SIG-M5 treated with dmso at 0.1 percent for 504 hours (cell line): ENCODE results near the gene FIGN.

Experiments
- DNase-seq: peaks from one replicate; lab custom pipeline; 2025; ENCODE audit not compliant: unreplicated experiment; lab: John Stamatoyannopoulos, UW

The FIGN gene

DNA sequence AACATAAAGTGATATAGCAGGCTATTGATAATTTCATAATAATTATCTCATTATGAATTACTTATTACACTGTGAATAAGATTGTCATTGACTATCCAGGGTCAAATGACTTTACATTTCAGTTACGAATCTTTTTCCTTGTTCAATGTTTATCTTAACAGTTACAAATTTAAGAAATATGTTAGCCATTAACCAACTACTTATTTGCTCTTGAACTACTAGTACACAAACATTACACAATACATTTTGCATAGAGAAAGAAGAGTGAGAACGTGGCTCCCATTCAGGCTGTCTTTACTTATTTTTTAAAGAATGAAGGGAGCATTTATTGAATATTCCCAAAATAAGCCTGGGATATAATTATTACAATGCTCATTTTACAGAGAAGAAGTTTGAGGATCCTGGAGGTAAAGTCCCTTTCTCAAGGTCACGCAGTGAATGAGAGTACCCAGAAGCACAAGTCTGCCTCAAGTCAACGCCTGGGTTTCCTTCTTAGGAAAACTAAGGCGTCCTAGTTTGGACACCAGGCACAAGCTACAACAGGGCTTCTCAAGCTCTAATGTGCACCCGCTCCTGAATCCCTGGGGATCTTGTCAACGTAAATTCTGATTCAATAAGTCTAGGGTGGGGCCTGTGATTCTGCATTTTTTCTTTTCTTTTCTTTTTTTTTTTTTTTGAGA is 164.2 kb downstream of the FIGN start:
- no peak for DNase-seq

- no peak for DNase-seq
Measured at GRCh38 chr2:163570391-163570790, 165.4 kb downstream of the FIGN start.

DNA sequence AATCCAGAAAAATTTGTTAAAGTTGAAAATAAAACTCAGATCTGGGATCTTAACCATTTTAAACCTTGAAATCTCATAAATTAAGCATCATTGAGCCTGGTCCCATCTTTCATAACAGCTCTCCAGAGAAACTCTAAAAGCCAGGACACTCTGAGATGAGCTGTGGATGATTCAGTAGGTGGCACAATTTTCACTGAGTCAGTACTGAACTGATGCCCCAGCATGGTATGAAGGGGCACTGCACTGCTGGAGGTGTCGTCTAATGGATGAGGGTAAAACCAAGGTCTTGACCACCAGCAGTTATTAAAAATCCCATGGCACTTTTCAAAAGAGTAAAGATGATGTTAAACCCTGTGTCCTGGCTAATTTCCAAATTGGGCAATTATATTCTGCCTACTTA is 170.6 kb downstream of the FIGN start:
- DNase-seq = no peak

DNA sequence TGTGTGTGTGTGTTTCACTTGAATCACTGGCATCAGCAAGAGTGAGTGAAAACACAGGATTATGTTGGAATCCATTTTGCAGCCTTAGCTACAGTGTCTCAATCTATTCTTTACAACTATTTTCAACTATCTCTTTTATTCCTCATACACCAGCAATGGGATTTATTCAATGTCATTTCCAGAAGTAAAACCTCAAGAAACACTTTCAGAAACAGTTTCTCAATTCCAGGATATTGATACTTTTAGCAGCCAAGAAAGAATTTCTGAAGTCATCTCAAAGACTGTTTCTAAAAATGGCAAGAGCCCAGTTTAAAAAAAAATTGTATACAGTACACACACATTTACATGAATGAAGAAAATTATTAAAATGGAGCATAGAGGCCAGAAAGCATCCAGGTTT is 171.6 kb downstream of the FIGN start:
- no peak for DNase-seq

DNA sequence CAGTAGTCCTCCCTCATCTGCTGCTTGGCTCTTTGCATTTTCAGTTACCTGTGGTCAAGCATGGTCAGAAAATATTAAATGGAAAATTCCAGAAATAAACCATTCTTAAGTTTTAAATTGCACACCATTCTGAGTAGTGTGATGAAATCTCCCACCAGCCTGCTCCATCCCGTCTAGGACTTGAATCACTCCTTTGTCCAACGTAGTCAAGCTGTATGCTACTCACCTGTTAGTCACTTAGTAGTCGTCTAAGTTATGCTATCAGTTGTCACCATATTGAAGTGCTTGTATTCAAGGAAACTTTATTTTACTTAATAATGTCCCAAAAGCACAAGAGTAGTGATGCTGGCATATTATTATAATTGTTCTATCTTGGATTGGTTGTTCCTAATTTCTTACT is 172.5 kb downstream of the FIGN start:
- no peak for DNase-seq

DNA sequence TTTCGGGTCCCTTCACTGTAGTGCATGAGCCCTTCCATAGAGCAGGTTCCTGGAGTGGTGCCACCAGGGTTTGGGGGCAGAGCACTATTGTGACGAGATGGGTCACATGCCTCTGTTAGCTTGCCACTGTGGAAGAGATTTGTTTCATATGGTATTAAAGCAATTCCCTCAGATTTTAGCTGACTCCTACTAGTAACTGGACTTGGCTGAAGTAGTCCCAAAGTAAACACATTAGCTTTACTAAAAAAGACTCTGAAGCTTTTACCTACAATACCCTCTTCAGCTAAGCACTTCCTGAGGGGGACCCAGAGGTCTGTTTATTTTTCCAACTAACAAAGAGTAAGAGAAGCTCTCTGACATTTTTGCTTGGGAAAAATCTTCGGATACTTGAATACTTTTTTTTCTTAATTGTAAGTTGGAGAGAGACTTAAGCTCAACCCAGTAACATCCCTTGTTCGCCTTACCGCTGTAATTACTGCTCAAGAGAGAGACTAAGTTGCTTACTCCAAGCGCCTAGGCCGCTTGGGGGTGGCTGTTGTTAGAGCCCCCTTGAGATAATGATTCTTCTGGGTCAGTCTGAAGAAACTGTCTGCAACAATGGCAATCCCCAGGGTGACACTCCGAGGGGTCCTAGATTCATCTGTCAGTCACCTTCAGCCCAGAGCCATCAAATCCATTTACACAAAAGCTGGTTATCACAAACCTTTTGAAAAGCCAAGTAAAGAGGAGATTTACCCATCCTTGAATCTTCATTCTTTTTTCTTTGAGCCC is 177.4 kb downstream of the FIGN start:
- DNase-seq = no peak

DNA sequence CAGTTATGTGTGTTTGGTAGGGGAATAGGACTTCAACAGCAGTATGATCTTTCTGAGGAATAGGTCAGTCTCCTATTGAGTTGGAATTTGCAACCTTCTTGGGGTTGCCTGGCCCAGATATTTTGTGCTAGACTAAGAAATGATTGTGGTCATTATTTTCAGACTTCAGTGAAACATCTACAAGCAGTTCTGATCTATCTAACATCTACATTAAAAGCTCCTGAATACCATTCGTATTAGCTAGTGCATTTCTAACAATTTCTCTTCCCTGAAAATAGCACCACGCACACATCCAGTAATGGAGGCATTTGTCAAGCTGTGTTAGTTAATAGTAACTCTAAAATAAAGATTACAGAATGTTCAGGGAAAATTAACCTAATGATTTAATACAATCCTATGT is 179.3 kb downstream of the FIGN start:
- no peak for DNase-seq

DNA sequence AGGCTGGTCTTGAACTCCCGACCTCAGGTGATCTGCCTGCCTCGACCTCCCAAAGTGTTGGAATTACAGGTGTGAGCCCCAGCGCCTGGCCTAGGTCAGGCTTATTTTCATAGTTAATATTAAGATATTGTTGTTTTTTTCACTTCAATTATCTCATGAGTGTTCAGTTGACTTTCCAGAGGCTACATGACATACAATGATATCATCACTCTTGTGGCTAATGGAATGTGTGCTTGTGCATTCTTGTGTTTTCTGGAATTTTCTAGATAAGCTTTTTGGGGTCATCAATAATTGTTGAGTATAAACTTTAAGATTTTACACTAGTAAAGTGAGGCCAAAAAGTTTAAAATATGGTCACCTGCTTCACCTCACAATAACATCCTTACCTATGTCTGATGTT is 180.9 kb downstream of the FIGN start:
- DNase-seq = no peak

- no peak for DNase-seq
Measured at GRCh38 chr2:163553601-163554000, 182.2 kb downstream of the FIGN start.

GRCh38 chr2:163552758-163553157 is 183.1 kb downstream of the FIGN start:
- DNase-seq = no peak

DNA sequence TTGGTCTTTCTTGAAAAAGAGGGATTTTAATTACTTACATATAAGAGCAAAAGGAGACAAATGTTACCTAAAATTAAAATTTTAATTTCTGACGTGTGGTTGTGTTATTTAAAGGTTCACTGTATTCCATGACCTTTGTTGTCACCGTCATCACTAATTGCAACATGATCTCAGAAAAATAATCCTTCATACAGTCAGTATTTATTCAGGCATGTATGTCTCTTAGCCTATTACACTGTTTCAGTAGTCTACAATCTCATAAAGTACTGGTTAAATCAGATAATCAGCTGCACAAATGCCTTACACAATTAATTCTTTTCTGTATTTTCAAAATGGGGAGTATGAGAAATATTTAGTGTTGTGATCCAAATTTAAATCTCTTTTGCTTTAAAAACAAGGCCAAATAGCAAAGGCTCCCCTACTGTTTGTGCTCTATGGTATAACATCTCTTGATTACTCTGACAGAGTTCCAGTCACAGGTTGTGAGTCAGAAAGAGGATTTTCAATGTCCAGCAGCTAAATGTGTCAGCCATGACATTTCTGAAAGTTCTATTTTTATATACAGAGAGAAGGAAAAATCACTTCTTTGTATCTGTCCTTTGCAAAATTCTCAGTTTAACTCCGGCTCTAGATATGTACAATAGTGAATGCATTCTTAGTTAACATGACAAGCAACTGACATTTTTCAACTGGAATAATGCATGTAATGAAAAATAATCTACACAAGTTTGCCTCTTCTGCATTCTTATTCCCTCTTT is 184.0 kb downstream of the FIGN start:
- DNase-seq = no peak

DNA sequence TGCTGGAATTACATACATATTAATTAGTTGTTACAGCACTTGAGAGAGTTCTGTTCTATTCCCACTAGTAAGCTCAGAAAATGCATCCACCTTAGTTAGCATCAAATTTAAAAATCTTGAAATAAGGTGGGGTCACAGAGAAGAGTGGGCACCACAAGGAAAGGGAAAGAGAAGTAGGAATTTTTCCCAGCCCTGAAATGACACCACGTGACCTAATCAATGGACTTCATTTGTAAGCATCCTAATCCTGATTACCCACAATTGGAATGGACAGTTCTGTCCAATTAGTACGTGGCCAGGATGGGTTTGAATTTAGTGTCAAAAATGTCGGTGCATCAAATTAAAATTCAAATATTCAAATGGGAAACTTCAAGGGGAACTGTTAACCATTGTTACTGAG is 186.8 kb downstream of the FIGN start:
- DNase-seq = no peak
